Activated B cell treated with CpG ODN at 0.5 μM for 24 hours (primary cell): ENCODE measurements around the gene SMIM32. TPM values are rescaled to one million over a fixed set of nuclear protein-coding genes. Genes with fewer than 3 reads are reported as not detected.

Experiments used
- ATAC-seq: fragments of 200-7000 bp; cut with Tn5 transposase; one replicate; pipeline ENCODE4 v1.10.0; 2021; ENCODE audit warnings: low read depth, mild to moderate bottlenecking, moderate library complexity
- CTCF ChIA-PET: fragments of 350-600 bp; sonication (Branson Sonifier 250); formaldehyde crosslinking; loops from one replicate; lab custom pipeline; 2021; ENCODE audit warnings: antibody characterized with exemption; lab: Charles Lee
- POLR2A ChIA-PET: fragments of 350-600 bp; sonication (Branson Sonifier 250); formaldehyde crosslinking; loops from one replicate; lab custom pipeline; 2021; ENCODE audit warnings: antibody characterized with exemption; lab: Charles Lee
- DNase-seq: peaks from one replicate; pipeline ENCODE4 v3.0.0; 2022
- H3K27ac Mint-ChIP-seq: one replicate; pipeline ENCODE4 v1.8.0; 2020; ENCODE audit warnings: mixed read lengths
- H3K27me3 Mint-ChIP-seq: one replicate; pipeline ENCODE4 v1.8.0; 2021; ENCODE audit warnings: mixed read lengths
- H3K36me3 Mint-ChIP-seq: one replicate; pipeline ENCODE4 v1.8.0; 2021; ENCODE audit warnings: low read depth, mixed read lengths
- H3K4me1 Mint-ChIP-seq: one replicate; pipeline ENCODE4 v1.8.0; 2021; ENCODE audit warnings: mixed read lengths
- H3K4me3 Mint-ChIP-seq: one replicate; pipeline ENCODE4 v1.8.0; 2020; ENCODE audit warnings: mild to moderate bottlenecking, mixed read lengths
- H3K9me3 Mint-ChIP-seq: one replicate; pipeline ENCODE4 v1.8.0; 2020; ENCODE audit warnings: mixed read lengths
- CTCF ChIP-seq: fragments of 200-600 bp; IDR thresholded peaks from one replicate; pipeline ENCODE4 v1.8.0; 2022; ENCODE audit warnings: antibody characterized with exemption, mild to moderate bottlenecking
- intact Hi-C: fragments of 100-400 bp; cut with micrococcal nuclease; formaldehyde crosslinking; loops from one replicate; pipeline ENCODE4 v1.15.1; 2024
- total RNA-seq: library from RNA; stranded (reverse); gene quantifications from 2 replicates; pipeline ENCODE4 v1.2.3, GENCODE V29; 2022

The SMIM32 gene
- total RNA-seq, 1 donor from 2014 or later = not detected

- ATAC-seq = no peak
- CTCF ChIA-PET = no interaction called here
- Mint-ChIP-seq H3K4me1 (peaks cover 6% of the 10 kb centered on the region), H3K9me3 (no peaks in the 10 kb centered on the region), H3K27me3 (no peaks in the 10 kb centered on the region), H3K4me3 (no peak overlapping the region), H3K36me3 (peaks cover 21% of the 10 kb centered on the region), H3K27ac (no peak overlapping the region)
- no peak for DNase-seq
- POLR2A ChIA-PET = no interaction called here
- intact Hi-C loops = no loop called here
- TF ChIP-seq CTCF = no peak
Observed at GRCh38 chr5:136147632-136148031, 45.3 kb downstream of the SMIM32 start.

GRCh38 chr5:136146201-136146600 is 46.8 kb downstream of the SMIM32 start:
- Mint-ChIP-seq H3K27me3 (no peaks in the 10 kb centered on the region), H3K9me3 (no peaks in the 10 kb centered on the region), H3K4me1 (peaks cover 6% of the 10 kb centered on the region), H3K36me3 (peaks cover 14% of the 10 kb centered on the region), H3K4me3 (no peak overlapping the region), H3K27ac (no peak overlapping the region)
- CTCF ChIA-PET = interaction anchor here (0.5 kb wide), 1 partner anchor 143 kb away, joined by 3 read pairs; no protein-coding TSS in a partner anchor
- no peak for TF ChIP-seq CTCF
- no peak for ATAC-seq
- intact Hi-C loops = no loop called here
- POLR2A ChIA-PET = no interaction called here
- no peak for DNase-seq

GRCh38 chr5:136145030-136145429 is 47.9 kb downstream of the SMIM32 start:
- TF ChIP-seq CTCF = no peak
- CTCF ChIA-PET = no interaction called here
- H3K36me3 Mint-ChIP-seq = peaks cover 13% of the 10 kb centered on the region
- H3K27me3 Mint-ChIP-seq = no peaks in the 10 kb centered on the region
- H3K4me3 Mint-ChIP-seq = no peak overlapping the region
- no peak overlapping the region for H3K27ac Mint-ChIP-seq
- H3K4me1 Mint-ChIP-seq = peaks cover 6% of the 10 kb centered on the region
- intact Hi-C loops = no loop called here
- no peaks in the 10 kb centered on the region for H3K9me3 Mint-ChIP-seq
- DNase-seq (no peak), ATAC-seq (no peak)
- POLR2A ChIA-PET = no interaction called here

DNA sequence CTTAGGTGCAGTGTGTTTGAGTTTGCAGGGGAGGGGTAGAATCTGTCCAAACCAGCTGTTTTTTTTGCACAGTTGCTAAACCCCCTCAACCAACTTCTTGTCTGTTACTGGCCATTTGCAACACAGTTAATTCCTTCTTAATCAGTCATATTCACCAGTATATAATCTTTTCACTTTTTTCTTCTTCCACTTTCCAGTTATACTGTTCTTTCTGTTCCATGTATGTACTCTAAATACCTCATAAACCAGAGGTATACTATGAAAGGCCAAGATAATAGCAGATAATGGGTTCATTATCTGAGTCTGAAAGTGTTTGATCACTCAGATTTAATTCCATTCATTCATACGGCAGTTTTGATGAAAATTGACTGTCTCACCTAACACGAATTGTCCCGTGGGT is 49.2 kb downstream of the SMIM32 start:
- TF ChIP-seq CTCF = no peak
- H3K36me3 Mint-ChIP-seq = peaks cover 6% of the 10 kb centered on the region
- CTCF ChIA-PET = no interaction called here
- no peaks in the 10 kb centered on the region for H3K9me3 Mint-ChIP-seq
- H3K4me1 Mint-ChIP-seq = peaks cover 9% of the 10 kb centered on the region
- no peak overlapping the region for H3K4me3 Mint-ChIP-seq
- DNase-seq (no peak), ATAC-seq (no peak)
- H3K27ac Mint-ChIP-seq = no peak overlapping the region
- intact Hi-C loops = no loop called here
- POLR2A ChIA-PET = no interaction called here
- no peaks in the 10 kb centered on the region for H3K27me3 Mint-ChIP-seq

GRCh38 chr5:136143312-136143711 is 49.6 kb downstream of the SMIM32 start:
- Mint-ChIP-seq H3K27ac (no peak overlapping the region), H3K9me3 (no peaks in the 10 kb centered on the region), H3K4me1 (peaks cover 11% of the 10 kb centered on the region), H3K4me3 (no peak overlapping the region), H3K27me3 (no peaks in the 10 kb centered on the region), H3K36me3 (peaks cover 5% of the 10 kb centered on the region)
- ChIA-PET POLR2A (interaction anchor here (0.7 kb wide), 1 partner anchor 192 kb away, joined by 3 read pairs; no protein-coding TSS in a partner anchor), CTCF (no interaction called here)
- intact Hi-C loops = no loop called here
- ATAC-seq = no peak
- no peak for DNase-seq
- TF ChIP-seq CTCF = no peak
